ENCODE data around the gene P2RY6. TPM values are rescaled to one million over a fixed set of nuclear protein-coding genes. Genes with fewer than 3 reads are reported as not detected.

P2RY6 gene
- total RNA-seq, 4 donors from 2014 or later: 0.93 to 4.0 (median 2.8) TPM

DNA sequence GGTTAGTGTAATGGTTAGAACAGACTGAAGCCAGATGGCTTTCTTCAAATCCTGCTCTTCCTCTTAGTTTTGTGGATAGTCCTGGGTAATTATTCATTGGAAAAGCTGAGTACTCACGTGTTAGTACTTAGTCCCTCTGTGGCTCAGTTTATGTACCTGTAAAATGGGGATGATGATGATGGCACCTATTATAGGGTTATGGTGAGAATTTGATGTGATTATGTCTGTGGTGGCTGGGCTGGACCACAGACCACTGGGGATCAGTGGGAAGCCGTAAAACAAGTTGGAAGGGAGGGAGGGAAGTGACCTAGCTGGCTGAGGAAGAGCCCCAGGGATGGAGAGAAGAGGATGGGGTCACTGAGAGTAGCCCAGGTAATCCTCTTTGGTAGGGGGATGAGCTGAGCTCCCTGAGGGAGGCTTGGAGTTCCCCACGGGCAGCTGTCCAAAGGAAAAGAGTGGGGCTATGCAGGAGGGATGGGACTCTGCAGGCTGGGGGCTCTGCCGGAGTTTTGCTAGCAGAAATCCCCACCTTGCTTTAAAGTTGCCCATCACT lies 55.8 kb downstream of the P2RY6 start:
- H3K9me3 ChIP-seq: no peaks in the 10 kb centered on the region
- H3K36me3 ChIP-seq: no peaks in the 10 kb centered on the region
- intact Hi-C loops (cut with DNase I): no loop called here
- DNase-seq: no peak
- WGBS, 2 donors: 86% methylated on average over 4 of the region's 4 CpGs
- TF ChIP-seq, protein P1, sequence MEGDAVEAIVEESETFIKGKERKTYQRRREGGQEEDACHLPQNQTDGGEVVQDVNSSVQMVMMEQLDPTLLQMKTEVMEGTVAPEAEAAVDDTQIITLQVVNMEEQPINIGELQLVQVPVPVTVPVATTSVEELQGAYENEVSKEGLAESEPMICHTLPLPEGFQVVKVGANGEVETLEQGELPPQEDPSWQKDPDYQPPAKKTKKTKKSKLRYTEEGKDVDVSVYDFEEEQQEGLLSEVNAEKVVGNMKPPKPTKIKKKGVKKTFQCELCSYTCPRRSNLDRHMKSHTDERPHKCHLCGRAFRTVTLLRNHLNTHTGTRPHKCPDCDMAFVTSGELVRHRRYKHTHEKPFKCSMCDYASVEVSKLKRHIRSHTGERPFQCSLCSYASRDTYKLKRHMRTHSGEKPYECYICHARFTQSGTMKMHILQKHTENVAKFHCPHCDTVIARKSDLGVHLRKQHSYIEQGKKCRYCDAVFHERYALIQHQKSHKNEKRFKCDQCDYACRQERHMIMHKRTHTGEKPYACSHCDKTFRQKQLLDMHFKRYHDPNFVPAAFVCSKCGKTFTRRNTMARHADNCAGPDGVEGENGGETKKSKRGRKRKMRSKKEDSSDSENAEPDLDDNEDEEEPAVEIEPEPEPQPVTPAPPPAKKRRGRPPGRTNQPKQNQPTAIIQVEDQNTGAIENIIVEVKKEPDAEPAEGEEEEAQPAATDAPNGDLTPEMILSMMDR (IDR thresholded peaks at IDR 0.05): no peak
- TF ChIP-seq POLR2A (IDR thresholded peaks at IDR 0.05): no peak
- no peaks in the 10 kb centered on the region for H3K27me3 ChIP-seq
- H3K27ac ChIP-seq: peak overlapping the region in 2 of 3 donors; percentile 23 to 99
- peaks cover 57 to 87% of the 10 kb centered on the region in 2 donors for H3K4me1 ChIP-seq
- no peak overlapping the region for H3K4me3 ChIP-seq (replicated peaks in 1 of 3)

DNA sequence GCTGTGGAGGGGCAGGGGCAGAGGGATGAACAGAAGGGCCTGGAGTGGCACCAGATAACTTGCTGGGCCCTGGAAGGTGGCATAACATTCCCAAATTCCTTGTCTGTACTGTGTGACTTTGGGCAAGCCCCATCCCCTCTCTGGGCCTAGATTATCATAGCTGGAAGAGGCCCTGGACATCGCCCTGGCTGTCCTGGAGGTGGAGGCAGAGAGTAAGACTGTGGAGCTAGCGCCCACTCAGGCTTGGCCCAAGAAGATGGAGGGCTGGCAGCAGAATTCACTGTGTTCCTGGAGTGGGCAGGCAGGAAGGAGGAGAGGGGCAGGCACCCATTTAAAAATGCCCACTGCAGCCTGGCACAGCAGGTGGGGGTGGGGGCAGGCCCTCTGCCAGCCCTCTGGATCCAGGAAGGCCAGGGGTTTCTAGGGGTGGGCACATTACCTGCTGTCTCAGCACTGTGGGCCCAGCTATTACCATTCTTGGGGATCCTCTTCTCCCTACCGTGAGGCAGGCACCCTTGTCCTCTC lies 58.5 kb downstream of the P2RY6 start:
- WGBS, 2 donors: 54 to 59% methylated on average over 2 to 3 of the region's 3 CpGs
- H3K9me3 ChIP-seq: no peaks in the 10 kb centered on the region
- no peak for TF ChIP-seq POLR2A (IDR thresholded peaks at IDR 0.05)
- TF ChIP-seq, protein P1 (IDR thresholded peaks at IDR 0.05): peak in 5 of 6 experiments; percentile 18 to 58 (median 37)
- intact Hi-C loops (cut with DNase I): no loop called here
- peak; percentile 72 for DNase-seq
- no peaks in the 10 kb centered on the region for H3K27me3 ChIP-seq
- H3K4me3 ChIP-seq (replicated peaks in 1 of 3): no peak overlapping the region
- H3K27ac ChIP-seq: peak overlapping the region; percentile 54 to 84 (median 61)
- no peaks in the 10 kb centered on the region for H3K36me3 ChIP-seq
- peaks cover 53 to 87% of the 10 kb centered on the region in 2 donors for H3K4me1 ChIP-seq

DNA sequence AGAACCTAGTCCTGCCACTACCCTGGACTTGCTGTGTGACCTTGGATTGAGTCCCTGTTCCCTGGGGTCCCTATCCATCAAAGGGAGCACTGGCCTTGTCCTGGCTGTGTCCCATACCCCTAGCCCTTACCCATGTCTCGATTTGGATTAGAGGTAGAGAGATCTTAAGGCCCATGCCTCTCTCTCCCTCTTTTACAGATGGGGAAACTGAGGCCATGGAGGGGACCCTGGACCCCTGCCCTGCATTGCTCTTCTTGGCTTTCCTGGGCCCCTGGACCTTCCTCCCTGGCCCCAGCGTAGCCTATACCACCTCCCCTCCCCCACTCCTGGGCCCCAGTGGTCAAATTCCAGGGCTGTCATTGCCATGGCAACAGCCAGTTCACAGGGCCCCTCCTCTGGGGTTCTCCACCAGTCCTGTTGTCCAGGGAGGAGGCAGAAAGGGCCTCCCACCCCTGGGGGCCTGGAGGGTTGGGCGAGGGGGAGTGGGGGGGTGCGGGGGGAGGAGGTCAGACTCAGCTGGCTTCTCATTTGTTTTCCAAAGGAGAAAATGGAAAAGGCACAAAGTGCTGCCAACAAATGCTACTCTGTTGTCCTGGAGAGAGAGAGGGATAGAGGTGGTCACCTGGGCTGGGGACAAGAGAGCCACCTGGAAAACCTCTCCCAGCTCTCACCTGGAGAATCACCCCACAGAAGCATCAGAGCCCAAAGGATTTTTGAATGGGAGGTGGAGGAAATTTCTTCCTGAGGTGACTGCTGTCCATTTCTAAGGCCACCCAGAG lies 59.2 kb downstream of the P2RY6 start:
- no peak for TF ChIP-seq POLR2A (IDR thresholded peaks at IDR 0.05)
- TF ChIP-seq, protein P1 (IDR thresholded peaks at IDR 0.05): no peak

DNA sequence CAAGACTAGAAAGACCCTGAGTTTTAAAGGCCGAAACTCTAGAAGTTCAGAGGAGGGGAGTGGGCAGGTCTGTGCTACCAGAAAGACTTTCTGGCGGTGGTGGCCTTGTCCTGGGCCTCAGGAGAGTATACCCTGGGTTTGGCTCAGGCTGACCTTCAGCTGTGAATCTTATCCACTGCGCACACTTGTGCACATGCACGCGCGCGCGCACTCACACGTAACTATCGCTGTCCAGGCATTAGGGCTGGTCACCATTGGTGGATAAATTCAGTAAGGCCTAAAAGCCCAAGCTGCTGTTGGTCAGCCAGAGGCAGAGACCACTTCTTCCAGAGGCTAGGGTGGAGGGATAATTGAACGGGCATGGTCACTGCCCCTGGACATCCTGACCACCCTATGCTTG lies 61.0 kb downstream of the P2RY6 start:
- Histone ChIP-seq H3K9me3 (no peaks in the 10 kb centered on the region), H3K4me1 (peaks cover 49 to 64% of the 10 kb centered on the region in 2 donors), H3K27me3 (no peaks in the 10 kb centered on the region), H3K36me3 (no peaks in the 10 kb centered on the region), H3K4me3 (replicated peaks in 1 of 3) (no peak overlapping the region), H3K27ac (peak overlapping the region in 2 of 3 donors; percentile 42 to 81)
- no peak for DNase-seq
- TF ChIP-seq, protein P1 (IDR thresholded peaks at IDR 0.05): no peak
- no peak for TF ChIP-seq POLR2A (IDR thresholded peaks at IDR 0.05)
- WGBS, 2 donors: 85 to 92% methylated on average over 10 to 11 of the region's 11 CpGs
- intact Hi-C loops (cut with DNase I): no loop called here

More for the DNA sequence above, 59.2 kb downstream of the P2RY6 start:
- WGBS, 2 donors: 29 to 30% methylated on average over 2 to 4 of the region's 4 CpGs
- H3K27ac ChIP-seq: peak overlapping the region; percentile 54 to 84 (median 61)
- no peaks in the 10 kb centered on the region for H3K27me3 ChIP-seq
- intact Hi-C loops (cut with DNase I): no loop called here
- DNase-seq: peak; percentile 66 to 75
- no peak overlapping the region for H3K4me3 ChIP-seq (replicated peaks in 1 of 3)
- H3K36me3 ChIP-seq: no peaks in the 10 kb centered on the region
- no peaks in the 10 kb centered on the region for H3K9me3 ChIP-seq
- peaks cover 53 to 81% of the 10 kb centered on the region in 2 donors for H3K4me1 ChIP-seq

Measured in thyroid gland (tissue), 4 donors.